Left ventricle myocardium superior (tissue), 1 donor: Measurements from ENCODE around the gene PRR18. TPM values are rescaled to one million over a fixed set of nuclear protein-coding genes. Genes with fewer than 3 reads are reported as not detected.
A peak's percentile ranks its signal among the peaks of the same experiment; 100 is the strongest.

ENCODE experiments used
- ATAC-seq: fragments of 200-7000 bp; cut with Tn5 transposase; one replicate; pipeline ENCODE4 v1.9.1; 2020; ENCODE audit warnings: mild to moderate bottlenecking, moderate library complexity
- DNase-seq: peaks from one replicate; pipeline ENCODE4 v3.0.0-alpha.2; 2020
- intact Hi-C: fragments of 100-400 bp; cut with micrococcal nuclease; formaldehyde crosslinking; loops from one replicate; pipeline ENCODE4 v1.11.0; 2022
- total RNA-seq: library from RNA; stranded (reverse); fragmentation: NEBNext Ultra II Directional; extraction: Animal tissue kit (Norgen Biotek cat#: 25700); gene quantifications from one replicate; pipeline ENCODE4 v1.2.1, GENCODE V29; 2021
- donor health status: DM: no; HTN: yes; CAD: no; lungs with severe emphysema.

Gene PRR18
- total RNA-seq, 1 donor from 2014 or later, result not detected

DNA sequence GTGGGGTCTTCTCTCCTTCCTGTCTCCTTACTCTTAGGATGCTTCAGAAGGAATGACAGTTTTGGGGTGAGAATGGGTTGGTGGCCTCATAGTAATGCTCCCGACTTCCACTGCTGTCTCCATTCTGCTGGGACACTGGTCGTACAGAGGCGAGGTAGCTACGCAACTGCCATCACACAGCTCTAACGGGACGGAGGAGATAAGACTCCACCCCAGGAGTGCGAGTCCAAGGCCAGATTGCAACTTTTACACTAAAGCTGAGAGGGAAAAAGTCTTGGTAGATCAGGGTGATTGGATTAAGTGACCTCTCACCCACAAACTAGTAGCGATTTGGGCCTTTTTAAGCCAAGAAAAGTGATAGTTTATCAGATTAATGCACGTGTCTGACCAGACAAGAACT, 1.8 kb upstream of the PRR18 start:
- no peak for ATAC-seq
- intact Hi-C loops, result no loop called here
- no peak for DNase-seq

GRCh38 chr6:166308769-166309589, 787 bp upstream of the PRR18 start:
- ATAC-seq (no peak), DNase-seq (no peak)
- intact Hi-C loops, result no loop called here

DNA sequence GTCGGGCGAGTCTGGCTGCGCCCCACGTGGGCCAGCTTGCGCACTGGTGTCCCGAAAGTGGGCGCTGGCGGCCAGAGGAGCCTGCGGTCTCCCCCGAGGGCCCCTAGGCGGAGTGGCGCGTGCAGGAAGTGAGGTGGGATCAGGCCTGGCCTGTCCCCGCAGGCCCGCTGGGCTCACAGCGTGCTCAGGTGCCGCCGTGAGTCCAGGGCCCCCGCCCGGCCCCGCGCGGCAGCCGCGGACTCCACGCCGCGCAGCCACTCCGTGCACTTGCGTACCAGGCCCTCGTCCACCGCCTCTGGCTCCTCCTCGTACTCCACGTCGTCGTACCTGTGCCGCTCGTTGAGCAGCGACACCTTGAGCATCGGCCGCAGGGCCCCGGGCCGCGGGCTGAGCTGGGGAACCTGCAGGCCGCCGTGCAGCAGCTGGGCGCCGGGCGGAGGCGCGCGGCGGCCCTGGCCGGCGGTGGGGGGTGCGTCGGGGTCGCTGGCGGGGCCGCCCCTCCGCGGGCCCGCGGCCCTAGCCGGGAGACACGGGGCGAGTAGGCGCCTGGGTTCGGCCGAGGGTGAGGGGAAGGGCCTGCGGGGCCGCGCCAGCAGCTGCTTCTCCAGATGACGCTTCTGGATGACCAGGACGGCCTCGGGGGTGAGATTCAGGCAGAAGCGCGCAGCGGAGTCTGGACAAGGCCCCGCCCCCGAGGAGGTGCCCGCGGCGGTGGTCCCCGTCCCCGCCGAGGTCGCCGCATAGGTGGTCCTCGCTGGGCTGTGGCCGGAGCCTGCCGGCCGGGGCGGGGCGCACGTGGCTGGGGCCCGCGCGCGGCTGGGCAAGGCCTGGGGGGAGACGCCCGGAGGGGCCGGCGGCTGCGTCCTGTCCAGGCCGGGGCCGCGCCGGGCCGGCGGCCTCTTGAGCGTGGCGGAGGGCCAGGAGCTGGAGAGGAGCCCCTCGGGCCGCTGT, 835 bp downstream of the PRR18 start:
- no peak for DNase-seq
- peak; percentile 62 for ATAC-seq
- intact Hi-C loops, result no loop called here

- DNase-seq (no peak), ATAC-seq (no peak)
- intact Hi-C loops, result no loop called here
These were observed 1.7 kb downstream of the PRR18 start for GRCh38 chr6:166306378-166307081.

GRCh38 chr6:166305562-166306117, 2.6 kb downstream of the PRR18 start:
- no peak for DNase-seq
- ATAC-seq, result no peak
- intact Hi-C loops, result no loop called here

DNA sequence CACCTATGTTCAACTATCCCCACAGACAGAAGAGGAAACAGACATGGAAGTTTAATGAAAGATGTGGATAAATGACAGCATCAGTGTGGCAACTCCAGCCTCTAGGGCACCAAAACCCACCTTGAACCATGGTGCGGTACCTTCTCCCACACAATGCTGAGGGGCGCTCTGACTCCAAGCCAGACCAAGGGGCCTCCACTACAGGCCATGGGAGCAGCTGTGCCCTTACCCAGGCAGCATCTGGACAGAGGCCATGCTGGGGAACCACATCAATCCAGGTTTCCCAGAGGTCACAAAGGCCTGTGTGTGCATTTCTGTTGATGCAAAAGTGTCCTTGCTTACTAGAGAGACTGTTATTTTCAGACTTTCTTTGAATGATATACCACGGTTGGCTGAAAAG, 4.1 kb downstream of the PRR18 start:
- no peak for ATAC-seq
- intact Hi-C loops, result no loop called here
- no peak for DNase-seq

DNA sequence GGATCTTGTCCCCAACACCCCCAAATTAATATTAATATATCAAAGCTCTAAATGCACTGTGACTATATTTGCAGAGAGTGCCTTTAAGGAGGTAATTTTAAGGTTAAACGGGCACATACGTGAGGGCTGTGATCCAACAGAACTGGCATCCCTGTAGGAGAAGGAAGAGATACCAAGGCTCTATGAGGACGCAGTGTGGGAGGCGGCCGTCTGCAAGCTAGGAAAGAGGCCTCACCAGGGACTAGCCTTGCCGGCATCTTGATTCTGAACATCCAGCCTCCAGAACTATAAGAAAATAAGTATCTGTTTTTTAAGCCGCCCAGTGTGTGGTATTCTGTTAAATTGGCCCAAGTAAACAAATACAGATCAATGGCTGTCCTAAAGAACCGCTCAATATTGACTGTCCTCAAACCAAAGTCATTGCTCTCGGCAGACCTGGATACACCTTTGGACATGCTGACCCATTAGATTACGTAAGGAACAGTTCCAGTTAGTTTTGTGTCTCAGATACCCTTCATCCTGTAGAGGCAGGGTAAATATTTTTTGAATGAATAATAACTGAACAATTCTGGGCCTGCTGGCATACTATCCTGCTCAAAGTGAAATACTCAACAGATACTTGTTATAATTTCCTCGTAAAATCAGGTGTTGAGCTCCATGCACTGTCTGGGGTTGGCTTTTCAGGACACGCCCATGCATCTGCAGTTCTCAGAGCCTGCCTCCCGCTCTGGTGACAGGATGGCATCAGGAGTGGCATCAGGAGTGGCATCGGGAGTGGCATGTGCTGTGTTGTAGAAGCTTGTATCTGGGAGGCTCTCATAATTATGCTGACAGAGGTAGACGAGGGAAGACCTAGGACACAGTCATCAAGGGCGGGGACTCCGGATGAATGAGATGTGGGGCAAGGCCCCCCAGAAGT, 6.3 kb downstream of the PRR18 start:
- intact Hi-C loops, result no loop called here
- DNase-seq (no peak), ATAC-seq (no peak)

DNA sequence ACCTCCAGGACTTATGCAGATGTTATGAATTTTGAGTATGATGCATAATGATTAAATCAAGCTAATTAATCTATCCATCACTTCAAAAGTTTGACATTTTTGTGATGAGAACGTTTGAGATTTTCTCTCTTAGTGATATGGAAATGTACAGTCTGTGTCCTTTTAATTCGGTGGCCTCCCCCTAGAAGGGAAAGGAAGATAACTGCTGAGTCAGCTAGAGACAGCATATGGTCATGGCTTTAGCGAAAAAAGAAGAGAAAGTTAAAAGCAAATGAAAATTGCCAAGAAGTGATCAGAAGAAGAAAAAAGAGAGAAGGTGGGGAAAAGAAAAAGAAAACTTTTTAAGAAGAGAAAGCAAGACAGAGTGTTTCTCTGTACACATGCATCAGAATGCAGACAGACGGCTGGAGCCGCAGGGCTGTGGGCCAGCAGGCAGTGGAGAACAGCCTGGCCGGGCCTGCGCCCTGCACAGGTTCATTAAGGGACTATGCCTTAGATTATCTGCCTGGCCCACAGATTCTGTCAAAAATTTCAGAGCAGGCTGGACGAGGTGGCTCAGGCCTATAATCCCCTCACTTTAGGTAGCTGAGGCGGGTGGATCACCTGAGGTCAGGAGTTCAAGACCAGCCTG, 7.7 kb downstream of the PRR18 start:
- DNase-seq (no peak), ATAC-seq (no peak)
- intact Hi-C loops, result no loop called here

- no peak for DNase-seq
- intact Hi-C loops, result no loop called here
- no peak for ATAC-seq
These were observed 10.6 kb downstream of the PRR18 start for GRCh38 chr6:166297606-166298005.

DNA sequence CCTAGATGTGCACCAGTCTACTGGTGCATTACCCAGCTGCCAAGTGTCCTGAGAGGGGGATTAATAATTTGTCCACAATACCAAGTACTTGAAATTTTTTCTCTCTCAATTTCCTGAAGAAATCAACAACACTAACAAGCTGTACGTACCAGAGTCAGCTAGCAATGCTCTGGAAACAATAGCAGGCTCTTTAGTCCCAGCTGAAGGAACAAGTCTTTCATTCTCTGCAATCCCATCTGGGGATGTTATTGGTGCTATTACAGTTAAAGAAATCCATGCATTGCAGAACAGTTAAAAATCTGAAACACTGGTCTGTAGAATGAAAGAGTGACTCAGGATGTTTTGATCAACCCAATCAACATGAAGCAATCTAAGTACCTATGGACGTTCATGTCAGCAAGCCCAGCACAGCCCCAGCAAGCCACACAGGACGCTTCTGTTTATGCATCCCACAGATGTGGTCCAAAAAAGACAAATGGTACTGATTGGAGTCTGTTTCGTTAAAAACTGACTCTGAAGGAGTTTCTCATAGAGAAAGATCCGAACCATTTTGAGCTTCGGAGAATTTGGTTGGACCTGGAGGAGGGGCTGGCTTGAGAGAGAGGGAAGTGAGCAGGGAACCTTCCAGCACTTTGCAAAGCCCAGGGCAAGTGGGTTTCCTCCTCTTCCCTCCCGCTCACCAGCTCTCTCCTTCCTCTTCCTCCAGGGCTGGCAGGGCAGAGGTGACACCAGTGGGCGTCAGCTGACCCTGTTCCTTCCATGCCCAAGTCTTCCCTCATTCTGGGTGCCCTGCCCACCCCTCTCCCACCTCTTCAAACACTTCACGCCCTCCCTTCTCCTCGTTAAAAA, 11.9 kb downstream of the PRR18 start:
- intact Hi-C loops, result no loop called here
- ATAC-seq, result no peak
- DNase-seq, result no peak

DNA sequence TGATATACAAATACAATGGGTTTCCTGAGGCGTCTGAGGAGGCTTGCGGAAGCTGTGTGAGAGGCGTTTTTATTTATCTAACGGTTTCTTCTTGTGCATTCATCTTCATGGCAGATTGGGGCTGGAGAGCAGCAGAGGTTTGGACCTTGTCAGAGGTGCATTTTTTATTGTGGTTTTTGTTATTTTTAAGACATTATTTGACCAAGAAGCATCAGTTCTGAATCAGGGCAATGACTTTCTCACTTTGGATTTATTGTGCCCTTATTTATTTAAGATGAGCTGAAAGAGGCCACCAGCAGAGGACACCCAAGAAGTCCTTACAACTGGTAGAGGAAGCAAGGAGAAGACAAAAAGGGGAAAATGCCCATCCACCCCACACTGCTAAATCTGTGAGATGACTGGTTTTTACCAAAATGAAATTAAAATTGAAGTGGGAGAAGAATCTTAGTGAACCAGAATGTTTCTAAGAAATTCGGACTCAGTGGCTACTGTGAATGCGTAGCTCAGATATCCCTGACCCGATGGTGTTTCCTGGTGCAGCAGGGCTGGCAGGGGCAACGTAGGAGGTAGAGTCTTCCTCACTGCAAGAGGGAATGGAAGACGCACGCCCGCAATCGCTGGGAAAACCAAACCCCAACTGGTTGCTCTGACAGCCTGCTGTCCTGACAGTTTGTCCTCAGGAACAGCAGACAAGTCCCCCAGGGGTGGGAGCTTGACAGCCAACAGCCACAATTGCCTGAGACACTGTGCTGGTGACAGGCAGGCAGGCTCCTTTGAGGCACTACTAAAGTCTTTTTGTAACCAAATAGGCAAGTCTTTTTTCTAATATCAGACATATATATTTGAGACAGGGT, 14.2 kb downstream of the PRR18 start:
- DNase-seq (no peak), ATAC-seq (no peak)
- intact Hi-C loops, result no loop called here

GRCh38 chr6:166289207-166290060, 18.8 kb downstream of the PRR18 start:
- intact Hi-C loops, result no loop called here
- DNase-seq, result no peak
- ATAC-seq, result no peak

GRCh38 chr6:166286839-166287271, 21.3 kb downstream of the PRR18 start:
- DNase-seq, result no peak
- intact Hi-C loops, result no loop called here
- no peak for ATAC-seq

- intact Hi-C loops, result no loop called here
- DNase-seq (no peak), ATAC-seq (no peak)
These were observed 23.0 kb downstream of the PRR18 start for GRCh38 chr6:166285233-166285632.

DNA sequence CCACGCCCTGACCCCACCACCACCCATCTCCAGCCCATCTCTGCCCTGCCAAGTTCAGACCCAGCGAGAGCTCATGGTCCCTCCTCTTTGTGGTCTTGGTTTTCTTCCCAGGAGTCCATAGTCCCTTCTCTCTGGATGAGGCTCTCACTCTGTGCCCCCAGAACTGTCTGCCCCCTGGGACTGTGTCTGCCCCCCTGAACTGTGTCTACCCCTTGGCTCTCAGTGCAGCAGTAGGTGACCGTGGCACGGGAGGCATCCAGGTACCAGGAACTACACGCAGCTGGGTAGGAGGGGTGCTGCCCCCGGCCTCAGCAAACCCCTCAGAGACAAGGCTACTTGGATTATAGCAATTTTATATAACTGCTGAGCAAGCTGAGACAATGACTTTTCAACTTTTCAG, 23.6 kb downstream of the PRR18 start:
- no peak for ATAC-seq
- intact Hi-C loops, result no loop called here
- DNase-seq, result no peak
